ENCODE results near the gene CTNNA3.
A peak's percentile ranks its signal among the peaks of the same experiment; 100 is the strongest.
"Not testable (repeated sequence)": the region's sequence is repeated elsewhere in the genome, so short reads cannot be mapped to it uniquely, and the experiment has no call there.

The CTNNA3 gene

GRCh38 chr10:67696029-67696428, at the start of gene CTNNA3:
CTNNA3 (minus strand) TSS chr10:67696195.
- no peak for DNase-seq

- no peak for DNase-seq
These were observed 39.4 kb upstream of the CTNNA3 start for GRCh38 chr10:67735430-67735829.

- DNase-seq: no peak
These were observed 37.5 kb upstream of the CTNNA3 start for GRCh38 chr10:67733511-67733910.

GRCh38 chr10:67725567-67725966, 29.6 kb upstream of the CTNNA3 start:
- no peak for DNase-seq

GRCh38 chr10:67723601-67724000, 27.6 kb upstream of the CTNNA3 start:
- no peak for DNase-seq

- no peak for DNase-seq
These were observed 26.1 kb upstream of the CTNNA3 start for GRCh38 chr10:67722113-67722512.

GRCh38 chr10:67716455-67716854, 20.5 kb upstream of the CTNNA3 start:
- DNase-seq: not testable (repeated sequence)

GRCh38 chr10:67705921-67706320, 9.9 kb upstream of the CTNNA3 start:
- DNase-seq: no peak

GRCh38 chr10:67699613-67700270, 3.7 kb upstream of the CTNNA3 start:
- DNase-seq: not testable (repeated sequence)

- DNase-seq: no peak
These were observed 2.2 kb upstream of the CTNNA3 start for GRCh38 chr10:67698164-67698563.

- peak; percentile 21 for DNase-seq
These were observed 1.7 kb upstream of the CTNNA3 start for GRCh38 chr10:67697724-67698131.

GRCh38 chr10:67696679-67697078, 684 bp upstream of the CTNNA3 start:
- no peak for DNase-seq

GRCh38 chr10:67695555-67695954, 440 bp downstream of the CTNNA3 start:
- DNase-seq: no peak

- DNase-seq: not testable (repeated sequence)
These were observed 4.1 kb downstream of the CTNNA3 start for GRCh38 chr10:67691861-67692260.

- not testable (repeated sequence) for DNase-seq
These were observed 5.5 kb downstream of the CTNNA3 start for GRCh38 chr10:67690540-67690939.

- DNase-seq: not testable (repeated sequence)
These were observed 11.9 kb downstream of the CTNNA3 start for GRCh38 chr10:67684140-67684539.

GRCh38 chr10:67678335-67678974, 17.5 kb downstream of the CTNNA3 start:
- no peak for DNase-seq

- no peak for DNase-seq
These were observed 19.7 kb downstream of the CTNNA3 start for GRCh38 chr10:67676208-67676825.

GRCh38 chr10:67670401-67670800, 25.6 kb downstream of the CTNNA3 start:
- no peak for DNase-seq

- DNase-seq: no peak
These were observed 26.0 kb downstream of the CTNNA3 start for GRCh38 chr10:67669978-67670377.

GRCh38 chr10:67668448-67668847, 27.5 kb downstream of the CTNNA3 start:
- no peak for DNase-seq

GRCh38 chr10:67667035-67667425, 29.0 kb downstream of the CTNNA3 start:
- DNase-seq: no peak

- DNase-seq: no peak
These were observed 29.5 kb downstream of the CTNNA3 start for GRCh38 chr10:67666416-67667034.

GRCh38 chr10:67665491-67665890, 30.5 kb downstream of the CTNNA3 start:
- no peak for DNase-seq
